ENCODE measurements around the gene FBXW5. TPM values are rescaled to one million over a fixed set of nuclear protein-coding genes. Genes with fewer than 3 reads are reported as not detected.

The FBXW5 gene
- polyA plus RNA-seq, 3 donors = 102 to 173 (median 139) TPM

DNA sequence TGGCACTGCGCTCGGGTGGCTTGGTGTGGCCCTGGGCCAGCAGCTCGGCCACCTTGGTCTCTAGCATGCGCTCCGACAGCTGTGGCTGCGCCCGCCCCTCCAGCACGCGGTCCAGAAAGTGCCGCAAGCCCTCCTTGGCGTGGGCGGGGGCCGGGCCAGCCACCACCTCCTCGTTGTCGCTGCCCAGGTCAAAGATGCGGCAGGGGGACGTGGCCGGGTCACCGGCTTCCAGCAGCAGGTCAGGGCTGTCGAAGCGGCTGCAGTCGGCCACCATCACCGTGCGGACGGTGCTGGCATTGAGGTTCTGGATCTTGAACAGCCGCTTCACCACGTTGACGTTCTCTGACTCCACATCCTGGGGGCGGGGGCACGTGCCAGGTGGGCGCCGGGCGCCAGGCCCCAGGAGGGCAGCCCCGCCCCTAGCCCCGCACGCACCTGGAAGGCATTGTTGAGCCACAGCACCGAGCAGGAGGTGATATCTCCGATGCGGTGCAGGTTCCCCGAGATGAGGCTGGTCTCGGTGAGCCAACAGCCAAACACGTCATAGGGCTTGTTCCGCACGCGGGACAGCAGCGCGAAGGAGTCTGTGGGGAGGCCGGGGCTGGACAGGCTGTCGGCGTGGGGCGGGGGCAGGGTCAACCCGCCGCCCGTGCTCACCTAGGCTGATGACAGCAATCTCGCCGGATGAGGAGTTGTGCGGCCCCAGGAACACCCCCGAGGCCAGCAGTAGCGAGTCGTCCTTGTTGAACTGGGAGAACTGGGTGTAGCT, 2.2 kb downstream of the FBXW5 start:
- 93 to 94% (median 93%) methylated on average over 60 of the region's 60 CpGs for WGBS, 3 donors
- H3K27ac ChIP-seq (ENCODE audit: low read depth, low read length) = no peak overlapping the region

DNA sequence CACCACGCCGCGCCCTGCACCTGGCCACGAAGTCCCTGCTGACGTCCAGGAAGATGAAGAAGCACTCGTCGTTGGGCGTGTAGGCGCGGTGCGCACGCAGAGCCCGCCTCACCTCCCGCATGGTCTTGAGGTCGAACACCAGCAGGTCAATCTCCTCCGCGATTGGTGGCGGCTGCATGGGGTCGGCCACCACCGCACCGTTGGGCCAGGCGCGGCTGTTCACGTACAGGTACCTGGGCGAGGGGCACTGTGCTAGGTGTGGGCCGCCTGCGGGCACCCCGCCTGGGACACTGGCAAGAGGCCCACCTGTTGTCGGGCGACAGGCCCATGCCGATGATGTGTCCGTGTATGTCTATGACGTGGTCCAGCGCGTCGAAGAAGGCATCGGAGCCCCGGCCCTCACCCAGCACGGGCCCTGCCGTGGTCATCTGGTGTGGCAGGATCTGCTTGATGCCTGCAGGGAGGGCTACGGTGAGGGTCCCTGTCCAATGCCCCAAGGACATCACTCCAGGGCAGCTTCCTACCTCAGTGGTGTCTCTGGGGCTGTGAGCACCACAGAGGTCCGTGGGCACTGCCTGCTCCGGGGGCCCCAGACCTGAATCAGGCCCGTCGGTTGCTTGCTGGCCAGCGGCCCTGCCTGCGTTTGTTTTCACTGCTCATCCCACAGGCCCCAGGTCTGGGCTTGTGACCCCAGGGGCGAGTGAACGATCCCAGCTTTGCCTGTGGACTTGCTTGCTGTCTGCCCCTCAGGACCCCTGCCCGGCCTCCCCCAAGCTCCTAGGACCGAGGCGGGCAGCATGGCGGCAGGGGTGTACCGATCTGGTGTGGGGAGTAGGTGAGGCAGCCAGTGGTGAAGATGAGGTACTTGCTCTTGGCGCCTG, 3.1 kb downstream of the FBXW5 start:
- WGBS, 3 donors = 95 to 96% (median 96%) methylated on average over 55 of the region's 55 CpGs
- H3K27ac ChIP-seq (ENCODE audit: low read depth, low read length) = no peak overlapping the region

DNA sequence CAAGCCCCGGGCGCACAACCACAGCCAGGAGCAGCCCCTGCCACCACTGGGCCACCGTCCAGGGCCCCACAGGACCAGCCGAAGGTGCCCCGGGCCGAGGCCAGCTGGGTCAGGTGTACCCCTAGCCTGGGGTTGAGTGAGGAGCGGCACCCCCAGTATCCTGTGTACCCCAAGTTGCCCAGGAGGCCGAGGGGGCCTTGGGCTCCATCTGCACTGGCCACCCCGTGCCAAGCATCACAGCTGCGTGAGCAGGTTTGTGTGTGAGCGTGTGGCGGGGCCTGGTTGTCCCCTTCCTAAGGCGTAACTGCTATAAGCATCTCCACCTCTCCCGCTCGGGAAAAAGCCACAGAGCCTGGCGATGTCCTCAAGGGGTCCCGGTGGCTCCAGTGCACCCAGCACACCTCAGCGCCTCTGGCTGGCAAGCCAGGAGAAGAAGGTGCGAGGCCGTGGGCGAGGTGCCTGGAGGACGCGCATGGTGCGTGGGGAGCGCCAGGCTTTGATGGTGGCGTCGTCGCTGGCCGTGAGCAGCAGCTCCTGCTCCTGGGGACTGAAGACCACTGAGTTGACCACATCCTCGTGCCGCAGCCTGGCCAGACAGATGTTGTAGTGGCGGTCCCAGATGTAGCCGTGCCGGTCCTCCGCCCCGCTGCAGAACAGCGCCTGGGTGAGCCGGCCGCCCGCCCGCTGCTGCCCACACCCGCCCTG, 3.9 kb downstream of the FBXW5 start:
- no peak overlapping the region for H3K27ac ChIP-seq (ENCODE audit: low read depth, low read length)
- 90 to 94% (median 93%) methylated on average over 32 to 42 of the region's 42 CpGs for WGBS, 3 donors

DNA sequence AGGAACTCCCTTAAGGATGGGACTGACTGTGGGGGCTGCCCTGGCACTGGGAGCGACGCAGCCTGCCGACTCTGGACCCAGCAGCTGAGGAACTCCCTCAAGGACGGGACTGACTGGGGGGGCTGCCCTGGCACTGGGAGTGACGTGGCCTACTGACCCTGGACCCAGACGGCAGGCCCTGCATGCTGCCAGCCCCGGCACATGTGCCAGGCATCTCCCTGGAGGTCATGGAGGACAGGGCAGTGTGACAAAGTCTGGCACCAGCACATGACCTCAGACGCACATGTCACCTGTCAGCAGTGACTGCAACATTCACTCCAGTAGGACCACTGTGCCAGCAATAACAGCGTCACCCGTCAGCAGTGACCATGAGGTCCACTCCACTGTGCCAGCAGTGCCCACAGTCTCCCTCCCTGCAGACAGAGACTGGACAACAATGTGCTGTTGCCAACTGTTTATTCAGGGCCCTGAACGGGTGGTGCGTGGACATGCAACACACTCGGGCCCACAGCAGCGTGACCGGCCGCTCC, 4.5 kb downstream of the FBXW5 start:
- 56 to 80% (median 78%) methylated on average over 16 of the region's 16 CpGs for WGBS, 3 donors
- H3K27ac ChIP-seq (ENCODE audit: low read depth, low read length) = no peak overlapping the region

DNA sequence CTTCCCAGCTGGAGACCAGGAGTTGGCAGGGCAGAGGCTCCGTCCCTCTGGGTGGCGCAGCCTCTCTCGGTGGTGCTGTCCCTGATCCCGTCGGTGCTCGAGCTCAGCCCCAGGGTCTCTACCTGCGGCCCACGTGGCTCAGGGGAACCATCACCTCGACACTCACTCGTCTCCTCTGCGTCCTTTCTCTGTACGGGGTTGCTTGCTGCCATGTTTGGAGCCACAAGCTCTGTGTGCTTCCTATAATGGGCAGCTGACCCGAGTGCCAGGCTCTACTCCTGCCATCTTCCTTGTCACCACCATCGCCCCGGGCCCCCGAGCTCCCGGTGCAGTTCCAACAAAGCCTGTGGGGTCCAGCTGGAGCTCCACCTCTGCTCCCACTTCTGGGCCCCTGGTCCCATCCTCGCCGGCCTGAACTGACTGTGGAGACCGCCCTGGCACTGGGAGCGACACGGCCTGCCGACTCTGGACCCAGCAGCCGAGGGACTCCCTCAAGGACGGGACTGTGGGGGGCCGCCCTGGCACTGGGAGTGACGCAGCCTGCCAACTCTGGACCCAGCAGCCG, 5.0 kb downstream of the FBXW5 start:
- WGBS, 3 donors = 86 to 89% (median 89%) methylated on average over 28 of the region's 28 CpGs
- no peak overlapping the region for H3K27ac ChIP-seq (ENCODE audit: low read depth, low read length)

DNA sequence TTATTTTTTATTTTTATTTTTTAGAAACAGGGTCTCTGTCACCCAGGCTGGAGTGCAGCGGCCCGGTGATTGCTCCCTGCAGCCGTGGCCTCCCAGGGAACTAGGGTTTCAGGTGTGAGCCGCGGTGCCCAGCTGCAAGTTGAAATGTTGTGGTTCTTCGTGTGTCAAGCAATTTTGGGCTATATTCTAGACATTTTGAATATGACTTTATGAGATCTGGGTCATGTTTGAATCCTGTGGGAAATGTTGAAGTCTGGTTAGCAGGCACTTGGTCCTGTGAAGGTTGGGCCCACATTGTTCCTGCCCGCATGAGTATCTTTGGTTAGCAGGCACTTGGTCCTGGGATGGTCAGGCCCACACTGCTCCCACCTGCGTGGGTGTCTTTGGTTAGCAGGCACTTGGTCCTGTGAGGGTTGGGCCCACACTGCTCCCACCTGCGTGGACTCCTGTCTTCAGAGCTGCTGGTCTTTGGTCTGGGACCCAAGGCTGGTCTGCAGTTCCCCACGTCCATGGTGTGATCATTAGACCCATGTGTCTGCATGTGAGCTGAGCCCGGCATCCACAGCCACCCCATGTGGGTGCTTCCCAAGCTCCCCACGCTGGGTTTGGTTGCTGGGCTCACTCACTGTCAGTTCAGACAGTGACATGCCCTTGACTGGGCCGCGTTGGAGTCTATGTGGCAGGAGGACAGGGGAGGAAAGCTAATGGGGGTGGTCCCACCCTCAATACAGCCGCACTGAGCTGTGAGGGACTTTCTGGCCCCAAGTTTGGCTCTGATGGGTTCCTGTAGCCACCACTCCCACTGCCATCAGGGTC, 7.1 kb downstream of the FBXW5 start:
- 89 to 98% (median 94%) methylated on average over 15 of the region's 15 CpGs for WGBS, 3 donors
- no peak overlapping the region for H3K27ac ChIP-seq (ENCODE audit: low read depth, low read length)

DNA sequence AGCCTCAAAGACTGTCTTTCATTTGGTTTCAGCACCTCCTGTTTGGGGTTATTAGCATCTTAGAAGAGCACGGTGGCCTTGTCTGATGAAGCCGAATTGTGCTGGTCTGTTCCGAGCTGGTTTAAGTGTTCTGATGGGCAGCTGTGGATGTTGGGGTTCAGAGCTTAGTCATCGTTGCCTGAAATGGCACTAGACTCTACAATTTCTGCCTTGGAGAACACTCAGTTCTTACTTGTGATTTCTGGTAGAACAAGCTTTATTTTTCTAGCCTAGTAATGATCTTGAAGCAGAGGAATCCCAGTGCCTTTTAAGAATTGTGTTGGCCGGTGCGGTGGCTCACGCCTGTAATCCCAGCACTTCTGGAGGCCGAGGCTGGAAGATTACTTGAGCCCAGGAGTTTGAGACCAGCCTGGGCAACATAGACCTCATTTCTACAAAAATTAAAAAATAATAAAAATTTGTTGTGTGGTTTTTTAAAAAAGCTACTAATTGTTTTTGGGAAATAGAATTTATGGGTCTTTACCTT, 7.8 kb downstream of the FBXW5 start:
- H3K27ac ChIP-seq (ENCODE audit: low read depth, low read length) = no peak overlapping the region
- WGBS, 3 donors = 90 to 94% (median 93%) methylated on average over 8 of the region's 8 CpGs

DNA sequence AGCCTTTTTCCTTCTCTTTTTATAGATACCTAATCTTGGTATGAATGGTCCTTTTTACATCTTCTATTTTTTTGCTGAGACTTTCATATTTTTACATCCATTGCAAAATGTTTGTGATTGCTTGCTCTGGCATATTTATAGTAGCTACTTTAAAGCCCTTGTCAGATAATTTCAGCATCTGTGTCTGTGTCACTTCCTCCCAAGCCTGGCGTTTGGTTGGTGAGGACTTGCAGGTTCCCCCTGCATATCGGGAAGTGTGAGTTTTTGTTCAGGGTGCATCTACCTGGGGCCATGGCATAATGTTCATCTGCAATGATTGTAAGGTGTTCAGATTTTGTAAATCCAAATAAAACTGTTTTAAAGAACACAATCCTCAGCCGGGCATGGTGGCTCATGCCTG, 8.9 kb downstream of the FBXW5 start:
- 61 to 86% (median 73%) methylated on average over 3 of the region's 3 CpGs for WGBS, 3 donors
- no peak overlapping the region for H3K27ac ChIP-seq (ENCODE audit: low read depth, low read length)

DNA sequence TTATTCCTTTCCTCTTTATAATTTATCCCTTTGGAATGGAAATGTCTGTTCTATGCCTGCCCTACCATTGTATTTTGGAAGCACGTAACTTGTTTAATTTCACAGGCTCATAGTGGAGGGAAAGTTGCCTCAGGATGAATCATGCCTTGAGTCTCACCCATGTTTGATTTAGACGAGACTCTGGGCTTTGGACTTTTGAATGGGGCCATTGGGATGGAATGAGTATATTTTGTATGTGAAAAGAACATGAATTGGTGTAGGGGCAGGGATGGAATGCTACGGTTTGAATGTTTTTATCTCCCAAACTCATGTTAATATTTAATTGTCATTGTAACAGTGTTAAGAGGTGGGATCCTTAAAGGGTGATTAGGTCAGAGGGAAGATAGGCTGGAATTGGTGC, 10.3 kb downstream of the FBXW5 start:
- 87 to 96% (median 93%) methylated on average over 3 of the region's 3 CpGs for WGBS, 3 donors

DNA sequence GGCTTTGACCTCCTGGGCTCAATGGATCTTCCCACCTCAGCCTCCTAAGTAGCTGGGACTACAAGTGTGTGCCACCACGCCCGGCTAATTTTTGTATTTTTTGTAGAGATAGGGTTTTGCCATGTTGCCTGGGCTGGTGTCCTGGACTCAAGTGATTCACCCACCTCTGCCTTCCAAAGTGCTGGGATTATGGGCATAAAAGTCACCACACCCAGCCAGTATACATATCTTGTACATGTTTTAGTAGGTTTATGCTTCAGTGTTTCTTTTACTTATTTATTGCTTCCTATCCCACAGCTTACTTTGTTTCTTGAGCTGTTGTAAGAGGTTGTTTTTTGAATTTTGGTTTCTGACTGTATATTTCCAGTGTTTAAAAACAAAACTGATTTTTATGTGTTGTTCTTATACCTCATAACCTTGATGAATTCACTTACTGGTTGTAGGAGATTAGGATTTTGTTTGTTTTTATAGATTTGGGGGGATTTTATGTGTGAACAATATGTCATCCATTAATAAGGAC, 12.9 kb downstream of the FBXW5 start:
- no peak overlapping the region for H3K27ac ChIP-seq (ENCODE audit: low read depth, low read length)
- WGBS, 3 donors = 96 to 98% (median 96%) methylated on average over 2 of the region's 2 CpGs

More for the DNA sequence above, 10.3 kb downstream of the FBXW5 start:
- H3K27ac ChIP-seq (ENCODE audit: low read depth, low read length) = no peak overlapping the region

DNA sequence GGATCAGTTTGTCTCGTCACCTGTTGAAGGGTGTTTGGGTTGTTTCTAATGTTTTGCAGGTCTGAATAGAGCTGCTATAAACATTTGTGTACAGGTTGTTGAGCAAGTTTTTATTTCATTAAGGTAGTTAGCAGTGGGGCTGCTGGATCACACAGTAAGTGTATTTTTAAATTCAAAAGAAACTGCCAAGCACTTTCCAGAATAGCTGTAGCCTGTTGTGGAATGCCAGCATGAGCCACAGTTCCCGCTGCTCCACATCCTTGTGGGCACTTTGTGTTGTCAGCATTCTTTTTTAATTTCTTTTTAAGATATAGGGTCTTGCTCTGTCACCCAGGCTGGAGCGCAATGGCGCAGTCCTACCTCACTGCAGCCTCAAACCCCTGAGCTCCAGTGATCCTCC, 14.5 kb downstream of the FBXW5 start:
- no peak overlapping the region for H3K27ac ChIP-seq (ENCODE audit: low read depth, low read length)
- WGBS, 3 donors = 96 to 98% (median 97%) methylated on average over 4 of the region's 4 CpGs

DNA sequence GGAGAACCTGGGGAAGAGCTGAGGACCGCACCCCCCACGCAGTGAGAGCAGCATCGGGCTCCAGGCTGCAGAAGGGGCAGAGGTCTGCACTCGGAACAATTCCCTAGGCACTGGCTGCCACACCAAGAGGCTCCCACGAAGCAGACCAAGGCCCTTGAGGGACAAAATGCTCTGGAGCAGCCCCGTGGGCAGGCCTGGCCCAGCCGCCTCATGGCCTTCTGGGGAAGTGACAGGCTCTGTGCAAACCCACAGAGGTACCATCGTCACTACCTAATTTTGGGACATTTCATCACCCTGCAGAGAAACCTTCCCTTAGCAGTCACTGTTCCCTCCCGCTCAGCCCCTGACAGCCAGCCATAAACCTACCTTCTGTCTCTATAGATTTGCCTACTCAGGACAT, 15.9 kb downstream of the FBXW5 start:
- H3K27ac ChIP-seq (ENCODE audit: low read depth, low read length) = no peak overlapping the region
- 71 to 81% (median 76%) methylated on average over 9 of the region's 9 CpGs for WGBS, 3 donors

DNA sequence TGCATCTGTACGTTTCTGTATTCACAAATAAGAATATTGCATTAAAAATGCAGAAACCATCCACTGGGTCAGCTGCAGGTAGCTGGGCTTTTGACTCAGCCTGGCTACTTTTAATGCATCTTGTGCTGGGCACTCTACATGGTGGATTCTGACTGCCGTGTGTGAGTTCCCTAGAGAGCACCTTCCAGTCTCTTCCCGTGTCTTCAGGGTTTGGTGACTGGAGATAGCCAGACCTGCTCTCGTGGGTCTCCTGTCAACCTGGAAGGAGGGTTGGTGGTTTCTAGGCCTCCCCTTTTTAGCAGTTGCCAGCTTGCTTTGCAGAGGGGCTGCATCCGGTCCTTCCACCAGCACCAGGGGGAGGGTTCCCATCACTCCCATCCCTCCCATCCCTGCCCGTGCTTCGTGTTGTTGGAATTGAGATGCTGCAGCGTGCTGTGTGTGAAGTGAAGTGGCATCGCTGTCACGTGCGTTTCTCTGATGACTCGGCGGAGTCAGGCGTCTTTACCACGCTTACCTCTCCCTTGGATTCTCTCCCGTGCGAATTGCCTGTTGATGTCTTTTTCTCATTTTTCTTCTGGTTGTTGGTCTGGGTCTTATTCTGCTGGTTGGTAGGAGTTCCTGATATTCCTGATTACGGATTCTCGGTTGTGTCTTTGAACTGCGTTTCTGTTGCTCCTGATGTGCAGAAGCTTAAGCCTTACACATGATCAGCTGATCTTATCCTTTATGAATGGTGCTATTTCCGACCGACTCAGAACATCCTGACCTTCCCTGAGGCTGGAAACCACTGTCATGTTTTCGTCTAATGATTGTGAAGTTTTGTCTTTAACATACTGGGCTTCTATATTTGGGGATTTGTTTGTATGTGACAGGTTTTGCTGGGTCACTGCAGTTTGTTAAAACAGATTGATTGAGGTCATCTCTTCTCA, 16.9 kb downstream of the FBXW5 start:
- 81 to 86% (median 81%) methylated on average over 23 of the region's 23 CpGs for WGBS, 3 donors
- no peak overlapping the region for H3K27ac ChIP-seq (ENCODE audit: low read depth, low read length)

DNA sequence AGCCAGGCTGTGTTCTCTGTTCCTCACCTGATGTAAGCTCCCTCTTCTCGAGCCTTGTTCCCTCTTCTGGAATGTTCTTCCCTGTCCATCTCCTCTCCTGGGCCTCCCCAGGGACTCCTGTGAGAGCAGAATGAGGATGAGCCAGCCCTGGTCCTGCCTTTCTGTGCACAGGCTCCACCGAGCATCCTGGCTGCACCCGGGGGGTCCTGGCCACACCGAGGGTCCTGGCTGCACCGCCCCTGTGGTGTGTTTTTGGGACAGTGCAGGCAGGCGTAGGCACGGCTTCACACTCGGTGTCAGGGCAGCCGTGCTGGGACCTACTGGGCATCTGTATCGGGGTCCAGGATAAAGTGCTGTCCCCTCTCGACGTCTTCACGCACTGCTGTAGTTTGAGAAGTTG, 17.8 kb downstream of the FBXW5 start:
- 93 to 95% (median 94%) methylated on average over 13 of the region's 13 CpGs for WGBS, 3 donors
- H3K27ac ChIP-seq (ENCODE audit: low read depth, low read length) = no peak overlapping the region

DNA sequence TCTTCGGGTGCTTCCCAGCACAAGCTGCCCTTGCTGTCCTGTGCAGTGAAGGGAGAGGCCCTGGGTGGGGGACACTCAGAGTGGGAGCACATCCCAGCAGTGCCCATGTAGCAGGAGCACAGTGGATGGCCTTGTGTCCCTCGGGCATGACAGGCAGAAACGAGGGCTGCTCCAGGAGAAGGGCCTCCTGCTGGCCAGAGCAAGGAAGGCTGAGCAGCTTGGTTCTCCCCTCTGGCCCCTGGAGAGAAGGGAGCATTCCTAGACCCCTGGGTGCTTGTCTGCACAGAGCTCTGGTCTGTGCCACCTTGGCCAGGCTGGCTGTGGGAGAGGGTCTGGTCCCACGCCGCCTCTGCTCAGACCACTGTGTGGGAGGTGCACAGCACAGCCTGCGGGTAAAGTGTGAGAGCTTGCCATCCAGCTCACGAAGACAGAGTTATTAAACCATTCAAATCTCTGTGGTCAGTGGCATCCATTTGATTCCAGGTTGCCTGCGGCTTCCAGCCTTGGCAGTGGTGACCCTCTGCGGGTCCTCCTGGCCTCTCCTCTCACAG, 18.3 kb downstream of the FBXW5 start:
- 85 to 89% (median 86%) methylated on average over 9 of the region's 9 CpGs for WGBS, 3 donors
- no peak overlapping the region for H3K27ac ChIP-seq (ENCODE audit: low read depth, low read length)
